DOHH2 (cell line): ENCODE measurements around the gene HAO2.

Experiments
- EZH2phosphoT487 ChIP-seq: fragments of 200-600 bp; sonication (generic); IDR thresholded peaks from 2 replicates; pipeline ENCODE4 v1.6.1; 2017; ENCODE audit warnings: borderline replicate concordance, mild to moderate bottlenecking, antibody characterized with exemption, low read length, moderate library complexity, mixed read lengths
- TF ChIP-seq, protein P1 (sequence below): fragments of 200-600 bp; sonication (generic); IDR thresholded peaks from one replicate; pipeline ENCODE4 v1.5.1; 2014; ENCODE audit warnings: antibody characterized with exemption, mild to moderate bottlenecking, low read depth, low read length; ENCODE audit not compliant: poor library complexity, severe bottlenecking

DNA sequence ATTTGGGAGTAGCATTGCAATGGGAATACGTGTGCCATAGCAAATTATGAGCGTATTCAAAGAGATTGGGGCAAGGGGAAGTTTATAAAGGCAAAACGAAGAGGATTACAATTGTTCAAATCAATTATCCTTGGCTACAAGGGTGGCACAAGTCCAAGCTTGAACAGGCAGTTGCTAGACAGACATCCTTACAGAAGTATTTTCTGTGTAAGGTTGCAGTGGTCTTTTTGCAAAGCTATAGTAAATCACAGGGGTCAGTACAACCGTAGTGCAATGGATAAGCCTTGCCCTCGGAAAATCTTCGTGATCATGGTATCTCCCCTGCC is 37.4 kb upstream of the HAO2 start:
- TF ChIP-seq, protein P1, sequence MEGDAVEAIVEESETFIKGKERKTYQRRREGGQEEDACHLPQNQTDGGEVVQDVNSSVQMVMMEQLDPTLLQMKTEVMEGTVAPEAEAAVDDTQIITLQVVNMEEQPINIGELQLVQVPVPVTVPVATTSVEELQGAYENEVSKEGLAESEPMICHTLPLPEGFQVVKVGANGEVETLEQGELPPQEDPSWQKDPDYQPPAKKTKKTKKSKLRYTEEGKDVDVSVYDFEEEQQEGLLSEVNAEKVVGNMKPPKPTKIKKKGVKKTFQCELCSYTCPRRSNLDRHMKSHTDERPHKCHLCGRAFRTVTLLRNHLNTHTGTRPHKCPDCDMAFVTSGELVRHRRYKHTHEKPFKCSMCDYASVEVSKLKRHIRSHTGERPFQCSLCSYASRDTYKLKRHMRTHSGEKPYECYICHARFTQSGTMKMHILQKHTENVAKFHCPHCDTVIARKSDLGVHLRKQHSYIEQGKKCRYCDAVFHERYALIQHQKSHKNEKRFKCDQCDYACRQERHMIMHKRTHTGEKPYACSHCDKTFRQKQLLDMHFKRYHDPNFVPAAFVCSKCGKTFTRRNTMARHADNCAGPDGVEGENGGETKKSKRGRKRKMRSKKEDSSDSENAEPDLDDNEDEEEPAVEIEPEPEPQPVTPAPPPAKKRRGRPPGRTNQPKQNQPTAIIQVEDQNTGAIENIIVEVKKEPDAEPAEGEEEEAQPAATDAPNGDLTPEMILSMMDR: no peak
- TF ChIP-seq EZH2phosphoT487: no peak
